ENCODE measurements around the gene LUZP2.
A peak's percentile ranks its signal among the peaks of the same experiment; 100 is the strongest.

The LUZP2 gene

DNA sequence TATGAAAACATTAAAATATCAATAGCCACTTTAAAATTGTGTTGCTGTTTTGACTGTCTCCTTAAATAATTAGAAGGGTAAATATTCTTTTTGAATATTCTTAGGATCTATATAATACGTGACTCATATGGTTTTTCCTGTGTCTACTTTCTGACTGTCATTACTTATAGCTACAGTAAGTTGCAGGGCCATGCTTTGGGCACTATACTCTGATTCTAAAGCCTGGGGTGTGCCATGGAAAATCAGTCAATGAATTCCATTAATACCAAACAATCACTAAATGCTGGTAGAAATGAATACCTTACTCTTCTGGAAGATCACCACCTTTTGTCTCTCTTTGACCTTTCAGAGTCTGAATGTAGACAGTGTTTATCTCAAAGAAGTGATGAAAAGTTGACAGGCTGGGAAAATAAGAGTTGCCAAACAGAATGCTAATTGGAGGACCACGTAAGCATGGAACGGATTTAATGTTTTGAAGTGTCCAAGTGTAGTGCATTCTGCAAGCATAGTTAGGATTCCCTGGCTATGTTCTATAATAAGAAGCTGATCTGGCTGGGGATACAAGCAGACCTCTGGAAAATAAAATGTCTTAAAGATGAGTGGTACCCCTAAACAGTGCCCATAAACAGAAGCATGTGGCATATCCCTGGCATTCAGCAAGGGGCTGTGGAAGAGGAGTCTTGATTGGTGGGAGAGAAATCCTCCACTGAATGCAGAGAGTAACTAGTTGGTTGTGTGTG, 16.8 kb downstream of the LUZP2 start:
- DNase-seq (ENCODE audit: low spot score): no peak
- in situ Hi-C loops (cut with MboI; ENCODE audit: low sequenced_read_pairs, unreplicated experiment): no loop called here
- TF ChIP-seq, protein P1, sequence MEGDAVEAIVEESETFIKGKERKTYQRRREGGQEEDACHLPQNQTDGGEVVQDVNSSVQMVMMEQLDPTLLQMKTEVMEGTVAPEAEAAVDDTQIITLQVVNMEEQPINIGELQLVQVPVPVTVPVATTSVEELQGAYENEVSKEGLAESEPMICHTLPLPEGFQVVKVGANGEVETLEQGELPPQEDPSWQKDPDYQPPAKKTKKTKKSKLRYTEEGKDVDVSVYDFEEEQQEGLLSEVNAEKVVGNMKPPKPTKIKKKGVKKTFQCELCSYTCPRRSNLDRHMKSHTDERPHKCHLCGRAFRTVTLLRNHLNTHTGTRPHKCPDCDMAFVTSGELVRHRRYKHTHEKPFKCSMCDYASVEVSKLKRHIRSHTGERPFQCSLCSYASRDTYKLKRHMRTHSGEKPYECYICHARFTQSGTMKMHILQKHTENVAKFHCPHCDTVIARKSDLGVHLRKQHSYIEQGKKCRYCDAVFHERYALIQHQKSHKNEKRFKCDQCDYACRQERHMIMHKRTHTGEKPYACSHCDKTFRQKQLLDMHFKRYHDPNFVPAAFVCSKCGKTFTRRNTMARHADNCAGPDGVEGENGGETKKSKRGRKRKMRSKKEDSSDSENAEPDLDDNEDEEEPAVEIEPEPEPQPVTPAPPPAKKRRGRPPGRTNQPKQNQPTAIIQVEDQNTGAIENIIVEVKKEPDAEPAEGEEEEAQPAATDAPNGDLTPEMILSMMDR (IDR thresholded peaks at IDR 0.05; ENCODE audit: borderline replicate concordance, control extremely low read depth, extremely low read depth, insufficient read depth, missing control alignments): no peak

DNA sequence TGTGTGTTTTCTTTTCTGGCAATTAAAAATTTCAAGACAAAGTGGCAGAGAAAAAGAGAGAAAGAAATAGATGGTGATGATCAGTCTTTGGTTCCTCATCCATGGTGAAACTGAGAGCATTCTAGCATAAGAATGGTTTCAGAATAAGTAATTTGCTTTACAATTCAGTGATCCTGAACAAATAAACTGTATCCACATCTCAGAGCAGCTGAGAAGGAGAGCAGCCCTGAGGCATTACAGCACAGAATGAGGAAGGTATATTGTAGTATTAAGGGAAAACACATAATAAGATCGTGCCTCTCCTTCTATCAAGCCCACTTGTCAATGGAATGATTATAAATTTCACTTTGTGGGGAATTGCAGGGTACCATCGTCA, 17.4 kb downstream of the LUZP2 start:
- in situ Hi-C loops (cut with MboI; ENCODE audit: low sequenced_read_pairs, unreplicated experiment): no loop called here
- peak; percentile 14 for DNase-seq (ENCODE audit: low spot score)
- TF ChIP-seq, protein P1 (IDR thresholded peaks at IDR 0.05; ENCODE audit: borderline replicate concordance, control extremely low read depth, extremely low read depth, insufficient read depth, missing control alignments): no peak

DNA sequence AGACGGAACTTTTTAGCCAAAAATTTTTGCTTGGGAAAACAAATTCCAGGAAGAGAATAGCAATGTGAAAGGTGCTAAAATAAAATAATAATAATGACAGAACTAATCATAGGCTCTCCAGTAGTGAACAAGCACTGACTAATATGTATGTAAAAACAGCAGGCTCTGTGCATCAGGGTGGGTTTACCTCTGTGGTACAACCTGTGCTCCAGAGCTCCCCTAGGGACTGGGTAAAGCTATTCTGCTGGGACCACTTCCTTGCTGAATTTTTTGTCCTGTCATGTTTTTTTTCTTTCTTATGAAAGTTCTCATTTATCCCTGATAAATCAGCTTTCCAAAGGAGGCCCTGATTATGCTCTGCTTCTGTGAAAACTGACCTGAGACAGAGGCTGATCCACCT, 18.8 kb downstream of the LUZP2 start:
- no peak for DNase-seq (ENCODE audit: low spot score)
- TF ChIP-seq, protein P1 (IDR thresholded peaks at IDR 0.05; ENCODE audit: borderline replicate concordance, control extremely low read depth, extremely low read depth, insufficient read depth, missing control alignments): no peak
- in situ Hi-C loops (cut with MboI; ENCODE audit: low sequenced_read_pairs, unreplicated experiment): no loop called here

DNA sequence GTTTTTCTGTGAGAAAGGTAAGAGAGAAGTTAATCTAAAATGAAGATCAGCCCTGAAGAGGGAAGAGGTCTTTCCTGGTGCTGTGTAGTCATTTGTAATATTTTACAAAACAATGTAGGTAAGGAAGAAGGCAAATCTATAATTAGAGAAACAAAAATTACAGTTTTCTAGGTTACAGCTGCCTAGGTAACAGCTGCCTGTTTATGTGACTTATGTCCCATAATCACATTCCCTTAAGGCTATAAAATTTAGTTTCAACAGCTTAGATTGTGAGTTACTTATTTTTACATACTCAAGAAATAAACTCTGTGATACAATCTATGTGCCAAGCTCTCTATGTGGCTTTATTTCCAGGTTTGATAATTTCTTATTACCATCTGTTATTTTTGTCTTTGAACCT, 19.8 kb downstream of the LUZP2 start:
- TF ChIP-seq, protein P1 (IDR thresholded peaks at IDR 0.05; ENCODE audit: borderline replicate concordance, control extremely low read depth, extremely low read depth, insufficient read depth, missing control alignments): no peak
- in situ Hi-C loops (cut with MboI; ENCODE audit: low sequenced_read_pairs, unreplicated experiment): no loop called here
- DNase-seq (ENCODE audit: low spot score): no peak

- TF ChIP-seq, protein P1 (IDR thresholded peaks at IDR 0.05; ENCODE audit: borderline replicate concordance, control extremely low read depth, extremely low read depth, insufficient read depth, missing control alignments): no peak
- DNase-seq (ENCODE audit: low spot score): no peak
- in situ Hi-C loops (cut with MboI; ENCODE audit: low sequenced_read_pairs, unreplicated experiment): no loop called here
Measured at GRCh38 chr11:24521601-24522000, 24.7 kb downstream of the LUZP2 start.

GRCh38 chr11:24524156-24524555, 27.3 kb downstream of the LUZP2 start:
- DNase-seq (ENCODE audit: low spot score): no peak
- TF ChIP-seq, protein P1 (IDR thresholded peaks at IDR 0.05; ENCODE audit: borderline replicate concordance, control extremely low read depth, extremely low read depth, insufficient read depth, missing control alignments): no peak
- in situ Hi-C loops (cut with MboI; ENCODE audit: low sequenced_read_pairs, unreplicated experiment): no loop called here

Data from GM13976 (cell line).